OCI-LY1 (cell line): Measurements from ENCODE around the gene TLCD1.

ENCODE experiments used
- H2AFZ ChIP-seq: fragments of 200-600 bp; sonication (generic), shearing (Covaris generic); 2 replicates; pipeline ENCODE4 v1.6.0; 2014; ENCODE audit warnings: antibody characterized with exemption, mild to moderate bottlenecking, low read length
- H3F3A ChIP-seq: fragments of 200-600 bp; sonication (generic), shearing (Covaris generic); 2 replicates; pipeline ENCODE4 v1.6.0; 2014; ENCODE audit warnings: mild to moderate bottlenecking, antibody characterized with exemption, low read length, moderate library complexity; ENCODE audit not compliant: insufficient read depth
- H3K27ac ChIP-seq: fragments of 200-600 bp; sonication (generic); 2 replicates; pipeline ENCODE4 v1.5.1; 2014; ENCODE audit warnings: low read length, mixed run types, mild to moderate bottlenecking, low read depth; ENCODE audit not compliant: poor library complexity, severe bottlenecking
- H3K27me3 ChIP-seq: fragments of 200-600 bp; sonication (generic); 2 replicates; pipeline ENCODE4 v1.6.0; 2014; ENCODE audit warnings: antibody characterized with exemption, mild to moderate bottlenecking, low read length, moderate library complexity; ENCODE audit not compliant: insufficient read depth
- H3K36me3 ChIP-seq: fragments of 200-600 bp; sonication (generic); 2 replicates; pipeline ENCODE4 v1.6.1; 2014; ENCODE audit warnings: mild to moderate bottlenecking, antibody characterized with exemption, low read length, moderate library complexity, mixed read lengths; ENCODE audit not compliant: insufficient read depth
- H3K4me1 ChIP-seq: fragments of 200-600 bp; sonication (generic); 2 replicates; pipeline ENCODE4 v1.5.1; 2014; ENCODE audit warnings: mild to moderate bottlenecking, low read length, moderate library complexity; ENCODE audit not compliant: insufficient read depth, severe bottlenecking
- H3K4me2 ChIP-seq: fragments of 200-600 bp; sonication (generic), shearing (Covaris generic); 2 replicates; pipeline ENCODE4 v1.6.1; 2014; ENCODE audit warnings: low read length
- H3K4me3 ChIP-seq: fragments of 200-600 bp; sonication (generic); 2 replicates; pipeline ENCODE4 v1.5.1; 2014; ENCODE audit warnings: low read length, low read depth, mild to moderate bottlenecking, mixed read lengths; ENCODE audit not compliant: poor library complexity, severe bottlenecking
- H3K79me2 ChIP-seq: fragments of 200-600 bp; shearing (Covaris generic); 2 replicates; pipeline ENCODE4 v1.6.1; 2016; ENCODE audit warnings: mixed run types, low read length, mixed read lengths; ENCODE audit not compliant: insufficient read depth
- H3K9ac ChIP-seq: fragments of 200-600 bp; sonication (generic), shearing (Covaris generic); 2 replicates; pipeline ENCODE4 v1.6.1; 2014; ENCODE audit warnings: mild to moderate bottlenecking, low read length, mixed read lengths
- H3K9me2 ChIP-seq: fragments of 200-600 bp; sonication (generic), shearing (Covaris generic); 2 replicates; pipeline ENCODE4 v1.6.1; 2014; ENCODE audit warnings: low read depth, mild to moderate bottlenecking, low read length, mixed read lengths
- H3K9me3 ChIP-seq: fragments of 200-600 bp; shearing (Covaris generic); 2 replicates; pipeline ENCODE4 v1.6.1; 2014; ENCODE audit warnings: low read length, mixed read lengths
- H4K20me1 ChIP-seq: fragments of 200-600 bp; sonication (generic), shearing (Covaris generic); 2 replicates; pipeline ENCODE4 v1.6.0; 2016; ENCODE audit warnings: mild to moderate bottlenecking, low read length; ENCODE audit not compliant: insufficient read depth
- CTCF ChIP-seq: fragments of 200-600 bp; sonication (generic), shearing (Covaris generic); IDR thresholded peaks from 2 replicates; pipeline ENCODE4 v1.5.1; 2017; ENCODE audit warnings: mild to moderate bottlenecking, antibody characterized with exemption, low read length, moderate library complexity, mixed read lengths
- EZH2 ChIP-seq: fragments of 200-600 bp; sonication (generic), shearing (Covaris generic); IDR thresholded peaks from 2 replicates; pipeline ENCODE4 v1.8.0; 2017; ENCODE audit warnings: borderline replicate concordance, mixed run types, mild to moderate bottlenecking, antibody characterized with exemption, low read length, moderate library complexity, mixed read lengths

The TLCD1 gene

GRCh38 chr17:28688481-28688880 lies 37.6 kb downstream of the TLCD1 start:
- Histone ChIP-seq H3K9me3 (no peaks in the 10 kb centered on the region), H3K4me3 (no peak overlapping the region), H3K27me3 (no peaks in the 10 kb centered on the region), H4K20me1 (no peaks in the 10 kb centered on the region), H3F3A (no peaks in the 10 kb centered on the region), H2AFZ (no peak overlapping the region), H3K27ac (no peak overlapping the region), H3K9me2 (no peaks in the 10 kb centered on the region), H3K9ac (no peak overlapping the region), H3K4me1 (no peaks in the 10 kb centered on the region), H3K4me2 (no peak overlapping the region), H3K36me3 (peaks cover 87% of the 10 kb centered on the region), H3K79me2 (no peaks in the 10 kb centered on the region)
- TF ChIP-seq EZH2, result no peak
- TF ChIP-seq CTCF, result no peak

GRCh38 chr17:28686296-28686695 lies 39.7 kb downstream of the TLCD1 start:
- Histone ChIP-seq H3K36me3 (peaks cover 96% of the 10 kb centered on the region), H3K27ac (no peak overlapping the region), H3K27me3 (no peaks in the 10 kb centered on the region), H3K4me3 (no peak overlapping the region), H3K9me2 (no peaks in the 10 kb centered on the region), H3K4me1 (no peaks in the 10 kb centered on the region), H2AFZ (no peak overlapping the region), H3K4me2 (no peak overlapping the region), H3K9ac (no peak overlapping the region), H3F3A (no peaks in the 10 kb centered on the region), H3K9me3 (no peaks in the 10 kb centered on the region), H3K79me2 (no peaks in the 10 kb centered on the region), H4K20me1 (no peaks in the 10 kb centered on the region)
- TF ChIP-seq EZH2, result no peak
- no peak for TF ChIP-seq CTCF

GRCh38 chr17:28685366-28685765 lies 40.7 kb downstream of the TLCD1 start:
- H3K4me2 ChIP-seq, result no peak overlapping the region
- H3K9ac ChIP-seq, result no peak overlapping the region
- no peak for TF ChIP-seq CTCF
- no peak for TF ChIP-seq EZH2
- H3K36me3 ChIP-seq, result peaks cover 96% of the 10 kb centered on the region
- H4K20me1 ChIP-seq, result no peaks in the 10 kb centered on the region
- no peaks in the 10 kb centered on the region for H3F3A ChIP-seq
- H3K9me2 ChIP-seq, result no peaks in the 10 kb centered on the region
- no peak overlapping the region for H3K4me3 ChIP-seq
- H3K9me3 ChIP-seq, result no peaks in the 10 kb centered on the region
- H3K4me1 ChIP-seq, result no peaks in the 10 kb centered on the region
- no peaks in the 10 kb centered on the region for H3K27me3 ChIP-seq
- no peak overlapping the region for H2AFZ ChIP-seq
- H3K79me2 ChIP-seq, result no peaks in the 10 kb centered on the region
- no peak overlapping the region for H3K27ac ChIP-seq
